Testis (tissue), 2 donors: ENCODE results near the gene CPN1.

Experiments
- POLR2A ChIP-seq: fragments of 450-650 bp; IDR thresholded peaks from one replicate; pipeline ENCODE4 v1.6.1; 2017; ENCODE audit warnings: antibody characterized with exemption, mild to moderate bottlenecking, moderate library complexity
- TF ChIP-seq, protein P1 (sequence below), 3 experiments: fragments of 450-650 bp in 2 of 3; fragments of 200-600 bp in 1 of 3; sonication (generic) in 1 of 3; IDR thresholded peaks; one replicate each; pipeline ENCODE4 v1.5.1; 2016 to 2019; ENCODE audit warnings: antibody characterized with exemption in 3 of 3, mild to moderate bottlenecking in 2 of 3, moderate library complexity in 1 of 3

DNA sequence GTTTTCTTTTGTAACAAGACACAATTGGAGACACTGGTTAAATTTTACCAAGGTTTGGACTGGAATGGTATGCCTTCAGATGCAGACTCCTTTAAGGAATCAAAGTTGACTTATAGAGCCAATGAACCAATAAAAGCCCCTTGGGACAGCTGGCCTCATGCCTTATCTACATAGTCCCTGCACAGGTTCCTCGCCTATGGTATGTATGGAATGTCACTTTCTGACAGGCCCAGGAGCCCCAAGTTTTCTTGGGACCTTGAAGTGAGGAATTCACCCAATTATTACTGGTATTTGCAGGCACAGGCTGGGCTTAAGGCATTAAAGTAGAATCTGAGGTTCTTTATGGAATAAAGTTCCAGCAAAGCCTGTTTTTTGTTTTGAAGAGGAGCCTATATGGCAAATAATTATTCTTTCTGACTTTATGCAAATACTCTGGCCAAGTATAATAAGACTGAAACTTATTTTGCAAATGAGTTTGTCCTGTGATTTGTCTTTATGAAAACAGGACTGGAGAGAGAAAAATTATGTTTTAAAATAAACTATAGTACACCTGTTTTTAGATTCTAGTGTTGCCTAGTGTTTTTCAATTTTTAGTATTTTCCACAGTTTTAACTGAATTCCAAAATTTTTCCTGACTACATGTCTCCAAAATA, 47.8 kb downstream of the CPN1 start:
- TF ChIP-seq, protein P1, sequence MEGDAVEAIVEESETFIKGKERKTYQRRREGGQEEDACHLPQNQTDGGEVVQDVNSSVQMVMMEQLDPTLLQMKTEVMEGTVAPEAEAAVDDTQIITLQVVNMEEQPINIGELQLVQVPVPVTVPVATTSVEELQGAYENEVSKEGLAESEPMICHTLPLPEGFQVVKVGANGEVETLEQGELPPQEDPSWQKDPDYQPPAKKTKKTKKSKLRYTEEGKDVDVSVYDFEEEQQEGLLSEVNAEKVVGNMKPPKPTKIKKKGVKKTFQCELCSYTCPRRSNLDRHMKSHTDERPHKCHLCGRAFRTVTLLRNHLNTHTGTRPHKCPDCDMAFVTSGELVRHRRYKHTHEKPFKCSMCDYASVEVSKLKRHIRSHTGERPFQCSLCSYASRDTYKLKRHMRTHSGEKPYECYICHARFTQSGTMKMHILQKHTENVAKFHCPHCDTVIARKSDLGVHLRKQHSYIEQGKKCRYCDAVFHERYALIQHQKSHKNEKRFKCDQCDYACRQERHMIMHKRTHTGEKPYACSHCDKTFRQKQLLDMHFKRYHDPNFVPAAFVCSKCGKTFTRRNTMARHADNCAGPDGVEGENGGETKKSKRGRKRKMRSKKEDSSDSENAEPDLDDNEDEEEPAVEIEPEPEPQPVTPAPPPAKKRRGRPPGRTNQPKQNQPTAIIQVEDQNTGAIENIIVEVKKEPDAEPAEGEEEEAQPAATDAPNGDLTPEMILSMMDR (IDR thresholded peaks at IDR 0.05): no peak
- TF ChIP-seq POLR2A: no peak
